Cerebellar nuclear complex (tissue), 1 donor: Measurements from ENCODE around the gene EVA1C.
"Not testable (repeated sequence)": the region's sequence is repeated elsewhere in the genome, so short reads cannot be mapped to it uniquely, and the experiment has no call there.

ENCODE experiments used
- DNase-seq, 2 experiments: peaks; one replicate each; lab custom pipeline; 2025; lab: John Stamatoyannopoulos, UW

Gene EVA1C

DNA sequence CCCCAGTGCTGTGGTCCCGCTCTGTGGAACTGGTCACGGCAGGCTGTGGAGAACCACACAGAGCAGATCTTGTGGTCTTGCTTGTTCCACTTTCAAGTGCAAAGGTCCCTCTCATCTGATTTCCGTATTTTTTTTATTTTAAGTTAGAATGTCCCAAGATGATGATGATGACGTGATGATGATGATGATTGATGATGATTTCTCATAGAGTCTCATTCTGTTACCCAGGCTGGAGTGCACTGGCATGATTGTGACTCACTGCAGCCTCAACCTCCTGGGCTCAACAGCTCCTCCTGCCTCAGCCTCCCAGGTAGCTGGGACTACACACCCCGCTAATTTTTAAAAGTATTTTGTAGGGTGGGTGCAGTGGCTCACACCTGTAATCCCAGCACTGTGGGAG lies 12.2 kb downstream of the EVA1C start:
- DNase-seq = no peak

DNA sequence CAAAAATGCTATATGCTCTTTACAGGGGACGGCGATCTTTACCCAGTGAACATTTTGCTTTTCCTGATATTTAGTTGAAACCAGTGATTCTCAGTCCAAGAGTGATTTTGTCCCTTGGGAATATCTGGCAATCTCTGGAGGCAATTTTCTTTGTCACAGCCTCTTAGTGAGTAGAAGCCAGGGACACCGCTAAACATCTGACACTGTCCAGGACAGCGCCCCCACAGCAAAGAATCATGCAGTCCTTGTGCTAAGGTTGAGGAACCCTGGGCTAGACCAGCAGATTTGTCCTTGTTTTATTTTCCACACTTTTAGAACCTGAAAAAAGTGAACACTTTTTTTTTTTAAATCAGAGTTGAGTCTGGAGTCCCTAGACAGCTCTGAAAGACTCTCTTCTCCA lies 13.1 kb downstream of the EVA1C start:
- no peak for DNase-seq

DNA sequence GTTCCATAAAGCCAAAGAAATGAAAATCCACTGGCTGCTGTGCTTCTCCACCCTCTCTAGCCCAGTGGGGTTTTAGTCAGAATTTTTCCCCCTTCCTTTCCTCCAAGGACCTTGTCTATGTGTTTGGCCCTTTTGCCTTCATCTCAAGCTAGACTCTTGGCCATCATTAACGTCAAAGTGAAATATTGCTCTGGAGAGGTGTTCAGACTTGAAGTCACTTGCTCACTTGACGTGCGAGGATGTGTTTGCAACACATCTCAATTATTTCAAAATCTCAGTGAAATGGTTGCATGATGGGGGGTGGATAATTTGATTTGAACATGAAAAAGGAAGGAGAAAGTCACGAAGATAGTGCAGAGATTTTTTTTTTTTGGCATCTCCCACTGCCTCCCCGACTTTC lies 13.6 kb downstream of the EVA1C start:
- no peak for DNase-seq

DNA sequence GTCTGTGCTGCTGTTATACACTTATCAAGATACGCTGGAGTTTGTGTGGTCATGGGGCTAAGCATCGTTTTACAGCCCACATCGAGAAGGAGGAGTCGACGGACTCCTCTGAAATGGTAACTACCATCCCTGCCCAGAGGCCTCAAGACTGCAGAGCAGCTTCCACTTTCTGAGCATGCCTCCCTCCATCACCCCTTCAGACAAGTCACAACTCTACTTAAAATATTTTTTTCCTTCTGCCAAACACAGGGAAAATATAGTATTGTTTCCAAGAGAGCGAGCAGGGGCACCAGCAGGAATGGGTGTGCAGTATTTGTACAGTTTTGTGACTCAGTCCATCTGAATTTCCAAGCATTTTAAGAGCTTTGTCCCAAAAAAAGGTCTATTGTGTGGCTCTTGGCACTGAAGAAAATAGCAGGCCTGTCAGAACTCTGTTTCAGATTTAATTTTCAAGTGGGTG lies 14.1 kb downstream of the EVA1C start:
- DNase-seq = no peak

DNA sequence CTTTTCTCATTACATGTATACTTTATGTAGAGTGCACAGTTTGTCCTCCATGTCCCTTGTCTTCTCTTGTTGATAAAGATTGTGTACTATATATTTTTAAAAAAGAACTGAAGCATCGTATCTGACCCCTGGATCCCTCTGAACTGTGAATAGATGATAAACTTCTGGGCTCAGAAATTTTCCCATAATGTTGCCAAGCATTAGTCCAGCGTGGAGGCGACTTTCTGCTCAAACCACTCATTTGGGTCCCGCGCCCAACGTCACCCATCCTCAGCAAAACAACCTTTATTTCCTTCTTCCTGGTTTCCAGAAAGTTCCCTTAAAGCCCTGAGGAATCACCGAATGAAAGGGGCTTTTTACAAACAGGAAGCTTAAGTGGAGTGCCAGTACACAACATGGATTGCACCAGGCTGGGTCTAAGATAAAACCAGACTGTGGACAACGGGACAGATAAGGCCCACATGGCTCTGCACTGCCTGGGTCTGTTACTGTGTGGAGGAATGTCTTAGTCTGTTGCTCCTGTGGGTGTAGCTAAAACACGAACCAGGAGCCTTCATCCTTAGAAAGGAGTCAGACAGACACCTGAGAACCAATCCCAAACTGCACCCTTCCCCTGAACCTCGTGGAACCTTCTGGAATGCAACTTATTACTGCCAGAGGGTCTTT lies 15.6 kb downstream of the EVA1C start:
- no peak for DNase-seq

DNA sequence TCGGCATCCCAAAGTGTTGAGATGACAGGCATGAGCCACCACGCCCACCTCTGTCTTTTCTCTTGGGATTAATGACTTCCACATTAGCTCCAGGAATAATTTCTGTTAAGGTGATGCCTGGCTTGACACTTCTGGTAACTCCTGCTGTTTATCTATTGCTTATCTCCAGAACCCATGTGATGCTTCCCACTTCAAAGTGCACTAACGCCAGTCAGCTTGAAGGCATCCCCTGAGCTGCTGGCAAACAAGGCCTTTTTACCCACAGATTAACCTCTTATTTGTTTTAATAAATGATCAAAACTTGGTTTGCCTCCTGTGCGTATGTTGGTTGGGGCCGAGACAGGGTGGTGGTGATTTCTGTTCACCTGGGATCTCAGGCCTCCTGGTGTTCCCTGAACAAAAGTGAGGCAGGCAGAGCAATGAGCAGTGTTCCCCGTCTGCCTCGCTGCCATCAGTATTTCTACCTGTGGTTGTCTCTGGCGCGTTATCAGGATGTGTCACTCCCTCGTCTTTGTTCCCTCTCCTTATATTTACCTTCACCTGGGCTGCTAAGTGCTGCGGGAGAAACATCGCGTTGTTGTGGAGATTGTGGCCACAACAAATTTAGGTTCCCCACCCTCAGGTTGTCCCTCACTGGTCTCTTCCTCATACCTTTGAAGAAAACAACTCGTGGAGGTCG lies 20.6 kb downstream of the EVA1C start:
- not testable (repeated sequence) for DNase-seq

DNA sequence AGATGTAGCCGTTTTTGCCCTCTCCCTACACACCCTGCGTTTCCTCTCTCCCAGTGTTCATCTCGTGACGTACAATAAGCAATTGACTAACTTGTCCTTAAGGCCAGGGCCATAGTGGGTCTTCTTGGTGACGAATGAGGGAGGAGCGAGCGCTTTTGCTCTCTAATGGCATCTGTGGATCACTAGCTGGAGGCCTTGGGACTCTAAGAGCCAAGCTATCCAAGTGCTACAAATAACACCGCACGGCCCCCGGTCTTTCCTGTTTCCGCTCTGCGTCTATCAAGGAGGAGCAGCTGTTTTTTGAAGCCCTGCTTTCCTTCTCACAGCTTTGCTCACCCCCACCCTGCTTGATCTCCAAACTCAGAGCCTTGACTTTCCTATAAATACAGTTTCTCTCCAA lies 25.2 kb downstream of the EVA1C start:
- DNase-seq = no peak

DNA sequence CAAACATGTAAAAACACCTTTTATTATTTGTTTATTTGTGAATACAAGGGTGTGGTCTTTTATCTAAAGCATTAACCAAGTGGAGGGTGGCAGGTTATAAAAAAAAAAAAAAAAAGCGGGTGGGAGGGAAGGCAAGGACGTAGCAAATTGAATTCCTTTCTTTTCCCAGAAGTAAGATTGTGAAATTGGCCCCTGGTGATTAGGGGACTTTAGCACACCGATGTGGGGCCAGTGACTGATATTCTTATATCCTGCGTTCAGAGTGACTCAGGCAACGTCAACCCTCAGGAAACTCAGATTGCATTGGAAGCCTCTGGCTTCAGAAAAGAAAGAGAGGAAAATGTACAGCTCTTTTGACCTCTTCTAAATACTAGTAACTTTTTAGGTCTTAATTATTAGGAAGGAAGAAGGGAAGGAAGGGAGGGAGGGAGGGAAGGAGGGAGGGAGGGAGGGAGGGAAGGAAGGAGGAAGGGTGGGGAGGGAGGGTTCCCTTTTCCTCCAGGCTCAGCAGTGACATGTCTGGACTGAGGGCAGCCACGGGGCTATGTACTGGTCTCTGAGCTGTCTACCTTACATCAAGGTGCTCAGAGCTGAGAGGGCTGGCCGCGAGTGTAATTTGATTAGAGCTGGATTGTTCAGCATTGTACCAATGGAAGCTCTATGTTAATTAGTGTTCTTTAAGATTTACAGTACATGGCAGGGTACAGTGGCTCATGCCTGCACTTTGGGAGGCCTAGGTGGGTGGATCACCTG lies 30.2 kb downstream of the EVA1C start:
- no peak for DNase-seq

DNA sequence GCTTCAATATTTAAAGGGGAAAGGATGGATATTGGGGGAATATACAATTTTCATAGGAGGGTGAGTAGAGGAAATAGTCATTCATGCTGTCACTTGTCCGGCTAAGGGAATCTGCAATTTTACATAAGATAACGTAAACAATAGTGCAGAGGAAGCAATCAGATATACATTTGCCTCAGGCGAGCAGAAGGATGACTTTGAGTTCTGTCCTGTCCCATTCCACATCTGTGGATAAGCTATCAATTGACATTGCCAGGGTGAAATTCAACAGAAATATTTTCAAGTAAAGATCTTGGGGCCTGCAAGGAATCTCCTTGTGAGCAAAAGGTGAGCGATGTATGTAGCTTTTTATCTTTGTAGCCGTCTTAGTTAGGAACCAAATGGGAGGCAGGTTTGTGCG lies 32.6 kb downstream of the EVA1C start:
- DNase-seq = no peak

DNA sequence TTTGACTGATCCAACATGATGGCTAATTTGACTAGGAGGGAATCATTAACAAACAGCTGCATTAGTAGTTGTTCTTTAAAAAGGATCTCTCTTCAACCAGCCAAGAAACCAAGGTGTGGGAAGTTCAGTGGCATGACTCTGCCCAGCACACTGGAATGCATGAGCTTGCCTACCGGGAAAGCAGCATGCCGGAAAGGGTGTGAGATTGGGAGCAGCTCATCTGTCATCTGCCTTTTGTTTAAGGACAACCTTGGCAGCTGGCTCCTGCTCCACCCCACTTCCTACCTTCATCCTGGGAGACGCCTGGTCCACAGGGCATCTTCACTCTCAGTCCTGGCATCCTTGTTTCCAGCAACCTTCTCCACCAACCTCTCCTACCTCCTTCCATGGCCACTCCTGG lies 33.9 kb downstream of the EVA1C start:
- not testable (repeated sequence) for DNase-seq

DNA sequence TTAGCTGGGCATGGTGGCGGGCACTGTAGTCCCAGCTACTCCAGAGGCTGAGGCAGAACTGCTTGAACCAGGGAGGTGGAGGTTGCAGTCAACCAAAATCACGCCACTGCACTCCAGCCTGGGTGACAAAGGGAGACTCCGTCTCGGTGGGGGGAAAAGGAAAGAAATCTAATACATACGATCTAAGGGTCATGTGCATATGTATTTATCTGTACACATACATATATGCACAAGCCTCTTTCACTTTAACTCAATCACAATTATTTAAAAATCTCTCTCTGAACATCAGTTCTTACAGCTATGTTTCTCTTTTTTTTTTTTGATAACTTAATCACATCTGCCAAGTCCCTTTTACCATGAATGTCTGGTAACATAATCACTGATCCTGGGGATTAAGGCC lies 34.7 kb downstream of the EVA1C start:
- no peak for DNase-seq

DNA sequence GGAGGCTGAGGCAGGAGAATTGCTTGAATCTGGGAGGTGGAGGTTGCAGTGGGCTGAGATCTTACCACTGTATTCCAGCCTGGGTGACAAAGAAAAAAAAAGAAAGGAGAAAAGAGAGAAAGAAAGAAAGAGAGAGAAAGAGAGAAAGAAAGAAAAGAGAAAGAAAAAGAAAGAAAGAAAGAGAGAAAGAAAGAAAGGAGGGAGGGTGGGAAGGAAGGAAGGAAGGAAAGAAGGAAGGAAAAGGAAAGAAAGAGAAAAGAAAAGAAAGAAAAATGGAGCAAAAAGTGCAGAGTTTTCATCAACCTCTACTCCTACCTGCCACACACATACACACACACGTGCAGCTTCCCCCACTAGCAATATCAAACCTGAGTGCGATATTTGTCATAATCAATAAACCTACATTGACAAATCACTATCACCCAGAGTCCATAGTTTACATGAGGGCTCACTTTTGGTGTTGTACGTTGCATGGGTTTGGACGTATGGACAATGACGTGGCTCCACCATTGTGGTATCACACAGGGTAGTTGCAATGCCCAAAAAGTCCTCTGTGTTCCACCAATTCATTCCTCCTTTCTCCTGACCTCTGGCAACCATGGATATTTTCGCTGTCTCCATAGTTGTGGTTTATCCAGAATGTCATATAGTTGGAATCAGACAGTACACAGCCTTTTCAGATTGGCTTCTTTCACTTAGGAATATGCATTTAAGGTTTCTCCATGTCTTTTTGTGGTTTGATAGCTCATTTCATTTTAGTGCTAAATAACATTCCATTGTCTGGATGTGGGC lies 36.5 kb downstream of the EVA1C start:
- DNase-seq = no peak

DNA sequence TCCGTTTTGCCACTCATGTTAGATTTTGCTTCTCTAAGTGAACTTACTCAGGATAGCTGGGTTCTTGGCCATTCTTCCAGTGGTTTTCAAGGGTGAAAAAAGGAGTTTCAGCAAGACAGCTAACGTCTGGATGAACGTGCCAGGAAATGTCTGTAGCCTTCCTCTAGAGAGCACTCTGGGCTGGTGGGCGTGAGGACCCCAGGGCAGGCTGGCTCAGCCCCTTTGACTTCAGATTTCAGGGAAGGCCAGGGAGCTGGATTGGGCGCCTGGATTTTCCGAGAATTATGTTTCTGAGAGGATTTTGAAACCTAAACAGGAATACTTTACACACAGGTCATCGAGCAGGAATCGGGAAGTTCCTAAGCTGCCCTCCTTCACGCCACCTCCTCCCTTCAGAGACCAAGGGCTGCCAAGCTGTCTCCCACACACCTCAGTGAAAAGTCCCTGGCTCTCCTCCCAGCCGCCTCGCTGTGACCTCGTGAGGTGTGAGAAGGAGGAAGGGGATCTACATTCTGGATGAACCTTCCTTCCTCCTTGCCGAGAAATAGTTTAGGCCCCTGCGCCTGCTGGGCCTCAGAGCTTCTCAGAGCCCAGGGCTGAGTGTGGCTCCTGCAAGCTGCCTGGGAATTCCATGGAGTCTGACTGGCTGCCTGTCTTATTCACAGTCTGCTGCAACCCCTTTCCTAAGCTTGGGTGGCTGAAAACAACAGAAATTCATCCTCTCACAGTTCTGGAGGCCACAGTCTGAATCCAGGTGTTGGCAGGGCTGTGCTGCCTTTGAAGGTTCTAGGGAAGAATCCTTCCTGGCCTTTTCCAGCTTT lies 38.6 kb downstream of the EVA1C start:
- not testable (repeated sequence) for DNase-seq

DNA sequence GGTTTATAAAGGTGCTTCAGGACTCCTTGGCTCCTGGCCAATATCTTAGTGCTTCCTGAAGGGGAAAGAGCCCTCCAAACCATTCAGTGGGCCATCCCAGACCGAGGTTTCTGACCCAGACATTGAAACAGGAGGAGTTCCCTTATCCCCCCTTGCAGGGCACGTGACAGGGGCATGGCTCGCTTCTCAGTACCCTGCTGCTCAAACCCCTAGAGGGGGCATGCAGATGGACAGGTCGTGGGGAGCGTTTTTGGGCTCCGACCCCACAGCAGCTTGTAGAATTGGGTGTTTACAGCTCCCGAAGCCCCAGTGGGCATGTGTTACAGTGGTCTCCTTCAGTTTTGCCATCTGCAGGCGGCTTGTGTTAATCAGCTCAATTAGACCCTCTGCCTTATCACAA lies 39.7 kb downstream of the EVA1C start:
- DNase-seq = not testable (repeated sequence)

DNA sequence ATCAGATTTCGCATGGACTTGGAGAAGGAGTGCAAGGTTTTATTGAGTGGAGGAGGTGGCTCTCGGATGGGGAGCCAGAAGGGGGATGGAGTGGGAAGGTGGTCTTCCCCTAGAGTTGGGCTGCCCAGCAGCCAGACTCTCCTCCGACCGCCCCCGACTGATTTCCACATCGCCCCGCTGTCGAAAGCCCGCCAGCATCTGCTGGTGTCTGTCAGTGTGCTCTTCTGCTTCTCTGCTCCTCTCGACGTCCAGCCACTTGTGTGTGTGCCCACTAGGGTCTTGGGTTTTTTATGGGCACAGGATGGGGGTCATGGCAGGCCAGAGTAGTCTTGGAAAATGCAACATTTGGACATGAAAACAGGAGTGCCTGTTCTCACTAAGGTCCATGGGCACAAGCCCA lies 40.1 kb downstream of the EVA1C start:
- no peak for DNase-seq

DNA sequence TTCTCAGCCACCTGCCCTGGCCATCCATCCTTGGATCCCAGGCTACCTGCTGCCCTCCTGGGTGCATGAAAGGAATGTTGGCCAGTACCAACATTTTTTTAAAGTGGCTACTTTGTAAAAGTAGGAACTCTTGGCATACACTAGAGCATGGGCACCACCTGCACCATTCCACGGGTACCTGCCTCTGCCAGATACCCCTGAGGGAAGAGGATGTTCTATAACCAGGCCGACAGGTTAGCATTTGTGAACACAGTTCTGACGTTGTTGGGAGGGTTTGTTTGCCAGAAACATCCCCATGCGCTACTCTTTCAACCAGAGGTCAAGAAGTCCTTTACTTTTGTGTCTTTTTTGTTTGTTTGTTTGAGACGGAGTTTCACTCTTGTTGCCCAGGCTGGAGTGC lies 43.0 kb downstream of the EVA1C start:
- DNase-seq = no peak

DNA sequence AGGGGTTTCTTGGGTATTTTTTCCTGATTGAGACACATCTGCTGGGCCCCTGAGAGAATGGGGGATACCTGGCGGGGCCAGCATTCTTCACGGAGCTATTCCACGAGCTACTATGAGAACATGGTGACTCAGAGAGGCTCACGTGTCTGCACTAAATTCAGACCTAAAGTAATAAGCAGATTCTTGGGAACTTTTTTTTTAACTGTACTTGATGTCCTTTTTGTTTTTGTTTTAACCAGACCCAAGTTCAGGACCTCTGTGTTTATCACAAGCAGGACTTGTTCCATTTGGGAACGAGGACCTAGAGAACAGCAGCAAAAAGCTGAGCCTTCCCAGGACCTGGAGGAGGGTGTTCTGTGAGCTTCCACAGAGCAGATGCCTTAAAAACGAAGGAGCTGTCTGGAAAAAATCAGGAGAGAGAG lies 44.0 kb downstream of the EVA1C start:
- no peak for DNase-seq

DNA sequence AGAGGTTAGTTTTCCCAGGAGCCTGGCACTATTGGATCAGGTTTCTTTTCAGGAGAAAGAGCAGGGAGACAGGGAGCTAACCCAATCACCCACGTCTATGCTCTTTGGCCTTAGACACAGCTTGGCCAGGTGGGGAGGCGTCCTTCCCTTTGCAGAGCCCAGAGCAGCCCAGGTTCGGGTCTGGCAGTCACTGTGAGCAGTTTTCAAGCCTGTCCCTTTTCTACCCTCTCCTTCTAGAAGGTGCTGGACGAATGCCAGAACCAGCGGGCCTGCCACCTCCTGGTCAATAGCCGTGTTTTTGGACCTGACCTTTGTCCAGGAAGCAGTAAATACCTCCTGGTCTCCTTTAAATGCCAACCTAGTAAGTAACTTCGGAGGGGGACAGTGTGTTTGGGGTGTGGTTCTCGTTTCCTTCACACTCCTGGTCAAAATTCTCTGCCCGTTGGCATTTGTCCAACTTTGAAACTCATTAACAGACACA lies 44.9 kb downstream of the EVA1C start:
- no peak for DNase-seq

DNA sequence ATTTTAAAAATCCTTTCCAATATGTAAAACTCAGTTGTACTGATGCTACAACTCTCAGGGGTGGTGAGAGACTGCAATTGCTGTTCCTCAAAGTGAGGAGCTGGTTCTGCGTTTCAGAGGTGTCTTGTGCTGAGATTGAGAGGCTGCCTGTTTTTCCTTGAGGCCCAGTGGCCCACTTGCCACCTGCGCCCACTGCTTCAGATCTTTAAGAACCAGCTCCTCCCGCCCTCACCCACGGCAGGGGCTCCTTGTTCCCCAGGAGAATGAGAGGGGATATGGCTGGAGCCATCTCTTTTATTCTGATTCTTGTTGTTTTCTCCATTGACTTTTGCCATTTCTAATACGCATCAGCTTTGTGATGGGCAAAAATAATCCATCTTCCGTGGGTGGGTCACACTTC lies 45.5 kb downstream of the EVA1C start:
- DNase-seq = no peak

DNA sequence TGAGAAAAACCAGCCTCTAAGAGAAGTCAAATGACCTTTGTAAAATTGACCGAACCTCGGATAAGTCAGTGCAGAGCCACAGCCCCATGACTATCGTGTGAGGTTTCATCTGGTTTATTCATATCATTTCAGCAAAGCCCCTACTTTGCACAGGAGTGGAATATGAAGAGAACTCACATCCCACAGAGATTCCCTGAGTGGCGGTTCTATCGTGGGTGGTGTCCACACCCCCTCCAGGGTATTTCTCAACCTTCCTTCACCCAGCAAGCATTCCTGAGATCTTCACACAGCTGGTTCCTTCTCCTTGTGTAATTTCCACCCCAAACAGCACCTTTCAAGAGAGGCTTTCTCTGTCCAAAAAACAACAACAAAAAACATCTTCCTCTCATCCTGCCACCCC lies 47.5 kb downstream of the EVA1C start:
- DNase-seq = no peak

DNA sequence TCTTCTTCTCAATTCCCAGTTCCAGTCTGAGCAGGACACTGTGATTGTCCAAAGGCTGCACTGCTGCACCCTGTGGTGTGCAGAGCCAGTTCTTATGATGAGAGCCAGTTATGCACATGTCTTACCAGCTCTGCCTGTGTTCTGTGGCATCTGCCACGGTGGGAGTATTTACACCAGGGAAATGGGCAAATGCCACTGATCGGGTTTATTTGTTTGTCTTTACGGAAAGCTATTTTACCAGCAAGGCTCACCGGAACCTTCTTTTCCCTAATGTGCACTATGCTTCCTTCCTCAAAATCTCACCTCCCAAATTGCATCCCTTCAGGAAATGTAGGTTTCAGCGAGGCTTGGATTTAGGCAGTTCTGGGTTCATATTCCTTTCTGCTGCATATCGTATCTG lies 49.0 kb downstream of the EVA1C start:
- DNase-seq = no peak
